HCT116 (cell line): Measurements from ENCODE around the gene VAPA. TPM values are rescaled to one million over a fixed set of nuclear protein-coding genes. Genes with fewer than 3 reads are reported as not detected.

Experiments
- ATAC-seq: fragments of 200-7000 bp; cut with Tn5 transposase; 2 replicates; pipeline ENCODE4 v1.9.1; 2020; ENCODE audit warnings: mild to moderate bottlenecking, moderate library complexity
- BruUV-seq: library from RNA; stranded (reverse); fragments of 400-500 nt; replicated peaks from 2 replicates; lab custom pipeline; 2021; lab: Mats Ljungman, UMichigan
- CTCF ChIA-PET: fragments of 300-600 bp; sonication (Branson Sonifier 250); formaldehyde crosslinking; loops from one replicate; lab custom pipeline; 2021; ENCODE audit warnings: antibody characterized with exemption; lab: Charles Lee
- POLR2A ChIA-PET: fragments of 300-600, 350-600 bp; sonication (Branson Sonifier 250); formaldehyde crosslinking; loops from one replicate; lab custom pipeline; 2021; ENCODE audit warnings: antibody characterized with exemption; lab: Charles Lee
- RAD21 ChIA-PET, 2 experiments: fragments of 300-600 bp; sonication (Branson Sonifier 250); formaldehyde crosslinking; loops; one replicate each; lab custom pipeline; 2023; ENCODE audit warnings: low total read pairs in 2 of 2; ENCODE audit not compliant: uncharacterized antibody in 2 of 2, unreplicated experiment in 2 of 2, low non-redundant PET in 1 of 2; lab: Charles Lee
- DNase-seq: peaks from one replicate; pipeline ENCODE4 v3.0.0-alpha.2; 2010; ENCODE audit warnings: low read depth, low spot score
- H2AFZ ChIP-seq: fragments of 200-600 bp; shearing (Covaris generic), sonication (generic); 2 replicates; pipeline ENCODE4 v1.6.1; 2017; ENCODE audit warnings: low read depth, mixed run types, mixed read lengths, antibody characterized with exemption, low read length; ENCODE audit not compliant: poor library complexity, severe bottlenecking
- H3K27ac ChIP-seq: 2 replicates; pipeline ENCODE4 v1.5.1; 2012; ENCODE audit warnings: low read depth, low read length
- H3K27me3 ChIP-seq: fragments of 200-600 bp; sonication (generic); 2 replicates; pipeline ENCODE4 v1.6.1; 2016; ENCODE audit warnings: mixed run types, low read length, mixed read lengths; ENCODE audit not compliant: insufficient read depth
- H3K36me3 ChIP-seq, 2 experiments: fragments of 200-500 bp in 1 of 2; fragments of 200-600 bp in 1 of 2; sonication (Bioruptor generic) in 1 of 2; sonication (generic) in 1 of 2; 2 replicates each; pipeline versions ENCODE4 v1.5.1 to v1.6.1; 2014 to 2016; ENCODE audit warnings: low read length in 2 of 2, inconsistent platforms in 1 of 2, mixed read lengths in 1 of 2, mixed run types in 1 of 2; ENCODE audit not compliant: insufficient read depth in 2 of 2, control insufficient read depth in 1 of 2
- H3K4me1 ChIP-seq, 2 experiments: fragments of 200-600 bp in 1 of 2; sonication (generic) in 1 of 2; 2 replicates each; pipeline versions ENCODE4 v1.5.1 to v1.6.1; 2012 to 2017; ENCODE audit warnings: low read length in 2 of 2, inconsistent platforms in 1 of 2, mild to moderate bottlenecking in 1 of 2, mixed read lengths in 1 of 2, mixed run types in 1 of 2, moderate library complexity in 1 of 2; ENCODE audit not compliant: insufficient read depth in 2 of 2, control insufficient read depth in 1 of 2
- H3K4me2 ChIP-seq: fragments of 200-600 bp; sonication (generic); 2 replicates; pipeline ENCODE4 v1.6.1; 2017; ENCODE audit warnings: mixed run types, low read length, mixed read lengths
- H3K4me3 ChIP-seq, 2 experiments: fragments of 200-600 bp in 1 of 2; sonication (generic) in 1 of 2; replicated peaks in 1 of 2; 2 replicates each; pipeline ENCODE4 v1.5.1; 2011 to 2016; ENCODE audit warnings: low read length in 2 of 2, control low read depth in 1 of 2, low read depth in 1 of 2, mild to moderate bottlenecking in 1 of 2, mixed read lengths in 1 of 2, mixed run types in 1 of 2
- H3K79me2 ChIP-seq: fragments of 200-600 bp; sonication (generic); 2 replicates; pipeline ENCODE4 v1.6.1; 2017; ENCODE audit warnings: mild to moderate bottlenecking, mixed run types, low read length, moderate library complexity, mixed read lengths; ENCODE audit not compliant: insufficient read depth
- H3K9ac ChIP-seq: fragments of 200-600 bp; sonication (generic); 2 replicates; pipeline ENCODE4 v1.6.1; 2016; ENCODE audit warnings: low read length, mixed read lengths
- H3K9me2 ChIP-seq: fragments of 200-600 bp; sonication (generic), shearing (Covaris generic); 2 replicates; pipeline ENCODE4 v1.6.1; 2017; ENCODE audit warnings: mixed run types, mild to moderate bottlenecking, moderate library complexity; ENCODE audit not compliant: insufficient read depth
- H3K9me3 ChIP-seq, 2 experiments: fragments of 200-500 bp in 1 of 2; fragments of 200-600 bp in 1 of 2; sonication (Bioruptor generic) in 1 of 2; sonication (generic) in 1 of 2; 2 replicates each; pipeline ENCODE4 v1.6.1; 2014 to 2017; ENCODE audit warnings: low read length in 2 of 2, mixed read lengths in 2 of 2, inconsistent platforms in 1 of 2, low read depth in 1 of 2, mild to moderate bottlenecking in 1 of 2, mixed run types in 1 of 2, moderate library complexity in 1 of 2; ENCODE audit not compliant: control insufficient read depth in 1 of 2, insufficient read depth in 1 of 2
- H4K20me1 ChIP-seq: fragments of 200-600 bp; sonication (generic), shearing (Covaris generic); 2 replicates; pipeline ENCODE4 v1.6.1; 2017; ENCODE audit warnings: mixed run types, mild to moderate bottlenecking, moderate library complexity; ENCODE audit not compliant: insufficient read depth
- CEBPB ChIP-seq: IDR thresholded peaks from 2 replicates; pipeline ENCODE4 v1.6.1; 2012; ENCODE audit warnings: low read depth
- EGR1 ChIP-seq: IDR thresholded peaks from 2 replicates; pipeline ENCODE4 v1.6.1; 2012; ENCODE audit warnings: low read depth
- ELF1 ChIP-seq: IDR thresholded peaks from 2 replicates; pipeline ENCODE4 v1.6.1; 2012; ENCODE audit warnings: low read depth, borderline replicate concordance
- EZH2phosphoT487 ChIP-seq: fragments of 200-600 bp; IDR thresholded peaks from 2 replicates; pipeline ENCODE4 v1.6.1; 2018; ENCODE audit warnings: antibody characterized with exemption, borderline replicate concordance
- FOSL1 ChIP-seq: IDR thresholded peaks from 2 replicates; pipeline ENCODE4 v1.6.1; 2012; ENCODE audit warnings: low read depth
- JUND ChIP-seq: IDR thresholded peaks from 2 replicates; pipeline ENCODE4 v1.6.1; 2012
- POLR2AphosphoS5 ChIP-seq: IDR thresholded peaks from 2 replicates; pipeline ENCODE4 v1.6.1; 2011; ENCODE audit warnings: mild to moderate bottlenecking, low read depth, low read length, moderate library complexity
- RAD21 ChIP-seq: IDR thresholded peaks from 2 replicates; pipeline ENCODE4 v1.6.1; 2012; ENCODE audit warnings: low read depth, mild to moderate bottlenecking
- SIN3A ChIP-seq: IDR thresholded peaks from 2 replicates; pipeline ENCODE4 v1.6.1; 2012; ENCODE audit warnings: low read depth
- SP1 ChIP-seq: IDR thresholded peaks from 2 replicates; pipeline ENCODE4 v1.6.1; 2012; ENCODE audit warnings: low read depth
- SRF ChIP-seq: IDR thresholded peaks from 2 replicates; pipeline ENCODE4 v1.6.1; 2012; ENCODE audit warnings: low read depth
- TCF7L2 ChIP-seq: IDR thresholded peaks from 2 replicates; pipeline ENCODE4 v1.7.0; 2011; ENCODE audit warnings: borderline replicate concordance, inconsistent platforms; ENCODE audit not compliant: insufficient read depth, insufficient read length; ENCODE audit errors: extremely low read depth
- YY1 ChIP-seq: IDR thresholded peaks from 2 replicates; pipeline ENCODE4 v1.6.1; 2011; ENCODE audit warnings: low read length, low read depth, moderate library complexity, mild to moderate bottlenecking; ENCODE audit not compliant: insufficient replicate concordance; ENCODE audit errors: extremely low read depth
- ZFX ChIP-seq: fragments of 450-650 bp; IDR thresholded peaks from 2 replicates; pipeline ENCODE4 v1.6.1; 2017
- ZNF274 ChIP-seq: fragments of 200-500 bp; sonication (Bioruptor generic); IDR thresholded peaks from 2 replicates; pipeline ENCODE4 v1.6.1; 2014; ENCODE audit warnings: mild to moderate bottlenecking, low read depth, low read length, inconsistent platforms
- intact Hi-C: fragments of 100-400 bp; cut with micrococcal nuclease; formaldehyde crosslinking; loops from 2 replicates; pipeline ENCODE4 v1.10.0; 2022
- total RNA-seq: library from RNA; stranded (reverse); gene quantifications from one replicate; pipeline ENCODE4 v1.2.1, GENCODE V29; 2021; ENCODE audit not compliant: unreplicated experiment
- TF ChIP-seq, protein P1 (sequence below): IDR thresholded peaks from 2 replicates; pipeline ENCODE4 v1.6.1; 2012; ENCODE audit warnings: low read depth
- TF ChIP-seq, protein P2 (sequence below): IDR thresholded peaks from 2 replicates; pipeline ENCODE4 v1.6.1; 2011; ENCODE audit warnings: mild to moderate bottlenecking, low read length, moderate library complexity; ENCODE audit not compliant: insufficient replicate concordance; ENCODE audit errors: extremely low read depth
- TF ChIP-seq, protein P3 (sequence below): IDR thresholded peaks from 2 replicates; pipeline ENCODE4 v1.6.1; 2012
- TF ChIP-seq, protein P4 (sequence below), 3 experiments: fragments of 200-600 bp in 1 of 3; sonication (generic) in 1 of 3; IDR thresholded peaks in 2 of 3; conservative IDR thresholded peaks in 1 of 3; 2 replicates each; pipeline ENCODE4 v1.5.1; 2012 to 2017; ENCODE audit warnings: low read depth in 2 of 3, low read length in 2 of 3, antibody characterized with exemption in 1 of 3, borderline replicate concordance in 1 of 3, control low read depth in 1 of 3, mild to moderate bottlenecking in 1 of 3, mixed read lengths in 1 of 3, mixed run types in 1 of 3, moderate library complexity in 1 of 3; ENCODE audit not compliant: insufficient read depth in 1 of 3

Gene VAPA
- total RNA-seq, 1 experiment from 2014 or later, result 295 TPM

DNA sequence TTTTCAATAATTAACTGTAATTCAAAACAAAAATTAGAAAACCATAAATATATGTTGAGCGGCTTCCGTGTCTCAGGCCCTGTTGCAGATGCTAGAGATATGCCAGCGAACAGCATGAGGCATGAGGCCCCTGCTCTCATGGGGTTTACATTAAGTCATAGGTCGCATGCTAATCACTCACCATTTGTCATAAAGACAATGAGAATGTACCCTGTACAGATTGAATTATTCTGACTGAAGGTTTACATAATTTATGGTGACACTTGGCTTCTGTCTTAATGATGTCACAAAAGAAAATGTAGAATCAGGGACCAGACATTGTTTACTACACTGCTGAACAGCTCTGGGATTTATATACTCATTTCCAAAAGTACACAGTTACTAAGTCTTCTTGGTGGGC is 5.9 kb upstream of the VAPA start:
- ChIA-PET CTCF (no interaction called here), POLR2A (no interaction called here), RAD21 (no interaction called here)
- H3K79me2 ChIP-seq, result no peaks in the 10 kb centered on the region
- no peak overlapping the region for H3K4me3 ChIP-seq
- H3K27ac ChIP-seq, result no peak overlapping the region
- peaks cover 1 to 5% of the 10 kb centered on the region in 2 experiments; a peak in 3 of 4 replicates for H3K4me1 ChIP-seq
- no peaks in the 10 kb centered on the region for H4K20me1 ChIP-seq
- no peak overlapping the region for H2AFZ ChIP-seq
- no peaks in the 10 kb centered on the region for H3K9me2 ChIP-seq
- TF ChIP-seq, protein P1, sequence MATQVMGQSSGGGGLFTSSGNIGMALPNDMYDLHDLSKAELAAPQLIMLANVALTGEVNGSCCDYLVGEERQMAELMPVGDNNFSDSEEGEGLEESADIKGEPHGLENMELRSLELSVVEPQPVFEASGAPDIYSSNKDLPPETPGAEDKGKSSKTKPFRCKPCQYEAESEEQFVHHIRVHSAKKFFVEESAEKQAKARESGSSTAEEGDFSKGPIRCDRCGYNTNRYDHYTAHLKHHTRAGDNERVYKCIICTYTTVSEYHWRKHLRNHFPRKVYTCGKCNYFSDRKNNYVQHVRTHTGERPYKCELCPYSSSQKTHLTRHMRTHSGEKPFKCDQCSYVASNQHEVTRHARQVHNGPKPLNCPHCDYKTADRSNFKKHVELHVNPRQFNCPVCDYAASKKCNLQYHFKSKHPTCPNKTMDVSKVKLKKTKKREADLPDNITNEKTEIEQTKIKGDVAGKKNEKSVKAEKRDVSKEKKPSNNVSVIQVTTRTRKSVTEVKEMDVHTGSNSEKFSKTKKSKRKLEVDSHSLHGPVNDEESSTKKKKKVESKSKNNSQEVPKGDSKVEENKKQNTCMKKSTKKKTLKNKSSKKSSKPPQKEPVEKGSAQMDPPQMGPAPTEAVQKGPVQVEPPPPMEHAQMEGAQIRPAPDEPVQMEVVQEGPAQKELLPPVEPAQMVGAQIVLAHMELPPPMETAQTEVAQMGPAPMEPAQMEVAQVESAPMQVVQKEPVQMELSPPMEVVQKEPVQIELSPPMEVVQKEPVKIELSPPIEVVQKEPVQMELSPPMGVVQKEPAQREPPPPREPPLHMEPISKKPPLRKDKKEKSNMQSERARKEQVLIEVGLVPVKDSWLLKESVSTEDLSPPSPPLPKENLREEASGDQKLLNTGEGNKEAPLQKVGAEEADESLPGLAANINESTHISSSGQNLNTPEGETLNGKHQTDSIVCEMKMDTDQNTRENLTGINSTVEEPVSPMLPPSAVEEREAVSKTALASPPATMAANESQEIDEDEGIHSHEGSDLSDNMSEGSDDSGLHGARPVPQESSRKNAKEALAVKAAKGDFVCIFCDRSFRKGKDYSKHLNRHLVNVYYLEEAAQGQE, result no peak
- TF ChIP-seq, protein P2, sequence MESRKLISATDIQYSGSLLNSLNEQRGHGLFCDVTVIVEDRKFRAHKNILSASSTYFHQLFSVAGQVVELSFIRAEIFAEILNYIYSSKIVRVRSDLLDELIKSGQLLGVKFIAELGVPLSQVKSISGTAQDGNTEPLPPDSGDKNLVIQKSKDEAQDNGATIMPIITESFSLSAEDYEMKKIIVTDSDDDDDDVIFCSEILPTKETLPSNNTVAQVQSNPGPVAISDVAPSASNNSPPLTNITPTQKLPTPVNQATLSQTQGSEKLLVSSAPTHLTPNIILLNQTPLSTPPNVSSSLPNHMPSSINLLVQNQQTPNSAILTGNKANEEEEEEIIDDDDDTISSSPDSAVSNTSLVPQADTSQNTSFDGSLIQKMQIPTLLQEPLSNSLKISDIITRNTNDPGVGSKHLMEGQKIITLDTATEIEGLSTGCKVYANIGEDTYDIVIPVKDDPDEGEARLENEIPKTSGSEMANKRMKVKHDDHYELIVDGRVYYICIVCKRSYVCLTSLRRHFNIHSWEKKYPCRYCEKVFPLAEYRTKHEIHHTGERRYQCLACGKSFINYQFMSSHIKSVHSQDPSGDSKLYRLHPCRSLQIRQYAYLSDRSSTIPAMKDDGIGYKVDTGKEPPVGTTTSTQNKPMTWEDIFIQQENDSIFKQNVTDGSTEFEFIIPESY, result no peak
- no peak for TF ChIP-seq POLR2AphosphoS5
- no peak for TF ChIP-seq ZNF274
- TF ChIP-seq RAD21, result no peak
- TF ChIP-seq SP1, result no peak
- TF ChIP-seq, protein P3, sequence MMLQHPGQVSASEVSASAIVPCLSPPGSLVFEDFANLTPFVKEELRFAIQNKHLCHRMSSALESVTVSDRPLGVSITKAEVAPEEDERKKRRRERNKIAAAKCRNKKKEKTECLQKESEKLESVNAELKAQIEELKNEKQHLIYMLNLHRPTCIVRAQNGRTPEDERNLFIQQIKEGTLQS, result no peak
- no peak for TF ChIP-seq CEBPB
- no peak for TF ChIP-seq FOSL1
- TF ChIP-seq ZFX, result no peak
- TF ChIP-seq EZH2phosphoT487, result no peak
- no peak for TF ChIP-seq JUND
- no peak for TF ChIP-seq YY1
- TF ChIP-seq TCF7L2, result no peak
- no peak for TF ChIP-seq EGR1
- no peak for TF ChIP-seq SIN3A
- no peak for TF ChIP-seq SRF
- TF ChIP-seq, protein P4, sequence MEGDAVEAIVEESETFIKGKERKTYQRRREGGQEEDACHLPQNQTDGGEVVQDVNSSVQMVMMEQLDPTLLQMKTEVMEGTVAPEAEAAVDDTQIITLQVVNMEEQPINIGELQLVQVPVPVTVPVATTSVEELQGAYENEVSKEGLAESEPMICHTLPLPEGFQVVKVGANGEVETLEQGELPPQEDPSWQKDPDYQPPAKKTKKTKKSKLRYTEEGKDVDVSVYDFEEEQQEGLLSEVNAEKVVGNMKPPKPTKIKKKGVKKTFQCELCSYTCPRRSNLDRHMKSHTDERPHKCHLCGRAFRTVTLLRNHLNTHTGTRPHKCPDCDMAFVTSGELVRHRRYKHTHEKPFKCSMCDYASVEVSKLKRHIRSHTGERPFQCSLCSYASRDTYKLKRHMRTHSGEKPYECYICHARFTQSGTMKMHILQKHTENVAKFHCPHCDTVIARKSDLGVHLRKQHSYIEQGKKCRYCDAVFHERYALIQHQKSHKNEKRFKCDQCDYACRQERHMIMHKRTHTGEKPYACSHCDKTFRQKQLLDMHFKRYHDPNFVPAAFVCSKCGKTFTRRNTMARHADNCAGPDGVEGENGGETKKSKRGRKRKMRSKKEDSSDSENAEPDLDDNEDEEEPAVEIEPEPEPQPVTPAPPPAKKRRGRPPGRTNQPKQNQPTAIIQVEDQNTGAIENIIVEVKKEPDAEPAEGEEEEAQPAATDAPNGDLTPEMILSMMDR (IDR thresholded peaks at IDR 0.05 in 2 of 3, conservative IDR thresholded peaks at IDR 0.05 in 1 of 3; ENCODE audit: borderline replicate concordance in 1 of 3, insufficient read depth in 1 of 3, low read depth in 2 of 3, low read length in 2 of 3), result no peak
- no peak for TF ChIP-seq ELF1
- no peak overlapping the region for H3K9ac ChIP-seq
- no TSS peak for BruUV-seq
- no peaks in the 10 kb centered on the region for H3K9me3 ChIP-seq
- ATAC-seq, result no peak
- DNase-seq, result no peak
- no peaks in the 10 kb centered on the region for H3K27me3 ChIP-seq
- no peaks in the 10 kb centered on the region for H3K36me3 ChIP-seq
- intact Hi-C loops, result no loop called here
- H3K4me2 ChIP-seq, result no peak overlapping the region
